K562 (cell line): ENCODE measurements around the gene MICOS13. TPM values are rescaled to one million over a fixed set of nuclear protein-coding genes. Genes with fewer than 3 reads are reported as not detected.

Source experiments
- ATF6 ChIP-seq: sonication (generic); formaldehyde crosslinking; IDR thresholded peaks from 2 replicates; pipeline ENCODE4 v1.4.0; 2020; ENCODE audit warnings: mild to moderate bottlenecking, missing genetic modification reagents
- FOXA3 ChIP-seq, 2 experiments: fragments of 450-650 bp in 1 of 2; sonication (generic) in 1 of 2; formaldehyde crosslinking; IDR thresholded peaks in 1 of 2; conservative IDR thresholded peaks in 1 of 2; 2 replicates each; pipeline versions ENCODE4 v1.4.0 to v1.8.0; 2020 to 2022; ENCODE audit warnings: mild to moderate bottlenecking in 2 of 2, missing genetic modification reagents in 1 of 2
- MAX ChIP-seq: sonication (generic); formaldehyde crosslinking; IDR thresholded peaks from 2 replicates; pipeline ENCODE4 v1.9.0; 2022; ENCODE audit warnings: mild to moderate bottlenecking, missing genetic modification reagents
- MAZ ChIP-seq, 2 experiments: fragments of 450-650 bp in 1 of 2; sonication (generic) in 1 of 2; formaldehyde crosslinking; IDR thresholded peaks in 1 of 2; conservative IDR thresholded peaks in 1 of 2; 2 replicates each; pipeline versions ENCODE4 v1.4.0 to v1.5.0; 2020; ENCODE audit warnings: mild to moderate bottlenecking in 1 of 2, missing genetic modification reagents in 1 of 2
- MLX ChIP-seq, 2 experiments: fragments of 450-650 bp in 1 of 2; sonication (generic) in 1 of 2; formaldehyde crosslinking; conservative IDR thresholded peaks; 2 replicates each; pipeline versions ENCODE4 v1.4.0 to v1.8.1; 2020 to 2022; ENCODE audit warnings: mild to moderate bottlenecking in 1 of 2, missing genetic modification reagents in 1 of 2
- MYC ChIP-seq, 2 experiments: fragments of 250-450 bp in 1 of 2; sonication (Bioruptor Pico) in 1 of 2; IDR thresholded peaks; 2 replicates each; pipeline versions ENCODE4 v1.5.1 to v1.6.1; 2012 to 2021; ENCODE audit warnings: low read depth in 2 of 2, borderline replicate concordance in 1 of 2, improper control_type of control experiment in 1 of 2, low read length in 1 of 2, mild to moderate bottlenecking in 1 of 2, moderate library complexity in 1 of 2
- PHF8 ChIP-seq: fragments of 200-600 bp; sonication (generic); IDR thresholded peaks from 2 replicates; pipeline ENCODE4 v1.6.1; 2012; ENCODE audit warnings: mixed run types, mild to moderate bottlenecking, inconsistent platforms, low read length, moderate library complexity, borderline replicate concordance
- POLR2AphosphoS5 ChIP-seq: IDR thresholded peaks from 2 replicates; pipeline ENCODE4 v1.6.1; 2011; ENCODE audit warnings: mild to moderate bottlenecking, low read depth, low read length, moderate library complexity; ENCODE audit not compliant: control insufficient read depth, insufficient read depth
- POLR2H ChIP-seq: IDR thresholded peaks from 2 replicates; pipeline ENCODE4 v1.6.1; 2016; ENCODE audit warnings: missing genetic modification characterization, low read depth, mild to moderate bottlenecking, control low read depth, missing compliant biosample characterization, moderate library complexity
- POU5F1 ChIP-seq: fragments of 150-350 bp; IDR thresholded peaks from 2 replicates; pipeline ENCODE4 v1.6.1; 2014; ENCODE audit warnings: borderline replicate concordance, low read length, low read depth, mild to moderate bottlenecking; ENCODE audit not compliant: partially characterized antibody
- PTTG1 ChIP-seq: fragments of 450-650 bp; IDR thresholded peaks from 2 replicates; pipeline ENCODE4 v1.6.1; 2016; ENCODE audit warnings: low read depth, mild to moderate bottlenecking, missing genetic modification characterization, missing compliant biosample characterization
- TEAD4 ChIP-seq, 2 experiments: sonication (generic) in 1 of 2; formaldehyde crosslinking in 1 of 2; IDR thresholded peaks; 2 replicates each; pipeline versions ENCODE4 v1.6.1 to v1.8.0; 2012 to 2022; ENCODE audit warnings: borderline replicate concordance in 1 of 2, inconsistent platforms in 1 of 2, low read length in 1 of 2, mild to moderate bottlenecking in 1 of 2, missing genetic modification reagents in 1 of 2
- TFE3 ChIP-seq: fragments of 450-650 bp; formaldehyde crosslinking; IDR thresholded peaks from 2 replicates; pipeline ENCODE4 v1.4.0; 2020; ENCODE audit warnings: mild to moderate bottlenecking, mixed read lengths
- TRIM24 ChIP-seq, 2 experiments: fragments of 450-650 bp; IDR thresholded peaks; 2 replicates each; pipeline ENCODE4 v1.6.1; 2016
- ZBTB9 ChIP-seq: fragments of 450-650 bp; formaldehyde crosslinking; IDR thresholded peaks from 2 replicates; pipeline ENCODE4 v1.4.0; 2020; ENCODE audit warnings: mild to moderate bottlenecking, moderate library complexity
- ZNF644 ChIP-seq: fragments of 200-800 bp; sonication (Bioruptor generic); IDR thresholded peaks from 2 replicates; pipeline ENCODE4 v1.6.1; 2016; ENCODE audit warnings: low read depth, missing genetic modification characterization, missing compliant biosample characterization
- ZNF766 ChIP-seq: fragments of 200-800 bp; sonication (Bioruptor generic); conservative IDR thresholded peaks from 2 replicates; pipeline ENCODE4 v1.6.1; 2016; ENCODE audit warnings: missing genetic modification characterization, missing compliant biosample characterization
- polyA plus RNA-seq, 8 experiments: library from polyadenylated mRNA; depleted of rRNA in 4 of 8; stranded (reverse) in 5 of 8; unstranded in 3 of 8; fragments of >200 nt; fragmentation: Nextera tagmentation in 2 of 8; fragmentation: Illumina TruSeq in 1 of 8; extraction: Ambion mirVana in 2 of 8; extraction: Trizol in 1 of 8; gene quantifications; 2 replicates each; pipeline versions ENCODE4 v1.2.1 to v1.2.3, GENCODE V29; 2011 to 2014; ENCODE audit warnings: inconsistent platforms in 1 of 8, missing spikeins in 1 of 8
- total RNA-seq, 7 experiments: library from RNA; depleted of rRNA in 6 of 7; stranded (reverse); fragments of >200 nt in 6 of 7; fragmentation: Illumina TruSeq in 2 of 7; extraction: Trizol in 2 of 7; gene quantifications; 2 replicates each; pipeline versions ENCODE4 v1.2.1 to v1.2.3, GENCODE V29; 2011 to 2021; ENCODE audit warnings: low replicate concordance in 1 of 7

Gene MICOS13
- total and polyA plus RNA-seq, 9 of the 15 experiments (the other 6 are each of a cell fraction or from before 2014, with no cell fraction given): 15.5 to 220 (median 49.4) TPM

- no peak for TF ChIP-seq FOXA3 (CRISPR knock-in tag; conservative IDR thresholded peaks at IDR 0.05 in 1 of 2, IDR thresholded peaks at IDR 0.05 in 1 of 2)
- TF ChIP-seq TRIM24 (IDR thresholded peaks at IDR 0.05): no peak
- TF ChIP-seq MAZ (CRISPR knock-in tag; conservative IDR thresholded peaks at IDR 0.05 in 1 of 2, IDR thresholded peaks at IDR 0.05 in 1 of 2): peak in 1 of 2 experiments; percentile 54; a peak in 2 of 4 replicates
- TF ChIP-seq TFE3: peak; percentile 99
- peak in 1 of 2 experiments; percentile 88; a peak in 1 of 4 replicates for TF ChIP-seq MLX (CRISPR knock-in tag; conservative IDR thresholded peaks at IDR 0.05)
- peak; percentile 40; the same call in 1 of the 2 replicates for TF ChIP-seq TEAD4 (IDR thresholded peaks at IDR 0.05; ENCODE audit: low read length)
- TF ChIP-seq TEAD4 (CRISPR knock-in tag; IDR thresholded peaks at IDR 0.05; ENCODE audit: borderline replicate concordance): no peak
- peak; percentile 64 for TF ChIP-seq MAX (CRISPR knock-in tag)
- no peak for TF ChIP-seq ATF6 (CRISPR knock-in tag)
- TF ChIP-seq ZBTB9 (CRISPR knock-in tag): peak; percentile 84
- TF ChIP-seq PTTG1 (tag): no peak
- TF ChIP-seq PHF8: peak; percentile 40; the same call in 1 of the 2 replicates
- peak; percentile 72 for TF ChIP-seq POLR2AphosphoS5
- TF ChIP-seq ZNF766 (CRISPR knock-in tag): peak; percentile 94
- TF ChIP-seq POLR2H (tag): no peak
- TF ChIP-seq POU5F1: peak; percentile 59
- peak; percentile 96 for TF ChIP-seq ZNF644 (tag)
- peak; percentile 92 for TF ChIP-seq MYC (IDR thresholded peaks at IDR 0.05; ENCODE audit: low read depth, low read length)
- TF ChIP-seq MYC (CRISPR knock-in tag; IDR thresholded peaks at IDR 0.05; ENCODE audit: borderline replicate concordance, low read depth): 0 out of 2 replicates have a peak, but pooled peaks have one; percentile 11
Observed at GRCh38 chr19:5680437-5681368, at the start of gene MICOS13, which contains the start of gene HSD11B1L (continued).
